NCI-H526 treated with DMSO at 0.1 percent for 48 hours (cell line): Measurements from ENCODE around the gene GNG7.
"Not testable (repeated sequence)": the region's sequence is repeated elsewhere in the genome, so short reads cannot be mapped to it uniquely, and the experiment has no call there.

Source experiments
- DNase-seq: peaks from one replicate; lab custom pipeline; 2025; lab: John Stamatoyannopoulos, UW

GNG7 gene

DNA sequence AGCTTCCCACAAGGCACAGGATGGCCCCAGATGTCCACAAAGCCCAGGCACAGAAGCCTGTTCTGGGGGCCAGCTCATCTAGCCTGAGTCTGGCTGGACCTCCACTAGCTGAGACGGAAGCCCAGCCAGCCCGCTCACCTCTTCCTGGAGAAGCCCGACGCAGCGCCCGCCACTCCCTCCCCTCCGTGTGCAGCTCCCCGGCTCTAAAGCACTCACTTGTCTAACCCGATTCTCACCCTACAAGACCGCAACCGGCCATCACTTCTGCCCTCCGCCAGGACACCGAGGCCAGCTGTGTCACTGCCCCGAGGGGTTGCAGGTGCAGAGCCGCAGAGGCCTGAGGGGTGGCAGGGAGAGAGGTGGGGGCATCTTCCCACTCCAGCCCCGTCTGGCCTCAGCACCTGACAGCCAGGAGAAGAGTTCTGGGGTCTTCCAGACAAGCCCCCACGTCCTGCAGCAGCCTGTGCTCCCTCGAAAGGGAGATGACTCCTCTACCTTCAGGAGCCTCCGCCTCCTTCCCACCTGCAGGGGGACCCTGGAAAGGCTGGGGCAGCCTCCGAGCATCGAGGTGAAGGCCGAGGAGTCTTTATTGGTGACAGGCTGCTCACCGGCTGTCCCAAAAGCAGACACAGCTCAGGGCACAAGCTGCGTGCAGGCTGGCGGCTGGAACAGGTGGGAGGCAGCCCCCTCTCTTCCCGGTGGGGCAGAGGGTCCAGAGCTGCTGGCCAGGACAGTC, 24.6 kb upstream of the GNG7 start:
- DNase-seq: no peak

DNA sequence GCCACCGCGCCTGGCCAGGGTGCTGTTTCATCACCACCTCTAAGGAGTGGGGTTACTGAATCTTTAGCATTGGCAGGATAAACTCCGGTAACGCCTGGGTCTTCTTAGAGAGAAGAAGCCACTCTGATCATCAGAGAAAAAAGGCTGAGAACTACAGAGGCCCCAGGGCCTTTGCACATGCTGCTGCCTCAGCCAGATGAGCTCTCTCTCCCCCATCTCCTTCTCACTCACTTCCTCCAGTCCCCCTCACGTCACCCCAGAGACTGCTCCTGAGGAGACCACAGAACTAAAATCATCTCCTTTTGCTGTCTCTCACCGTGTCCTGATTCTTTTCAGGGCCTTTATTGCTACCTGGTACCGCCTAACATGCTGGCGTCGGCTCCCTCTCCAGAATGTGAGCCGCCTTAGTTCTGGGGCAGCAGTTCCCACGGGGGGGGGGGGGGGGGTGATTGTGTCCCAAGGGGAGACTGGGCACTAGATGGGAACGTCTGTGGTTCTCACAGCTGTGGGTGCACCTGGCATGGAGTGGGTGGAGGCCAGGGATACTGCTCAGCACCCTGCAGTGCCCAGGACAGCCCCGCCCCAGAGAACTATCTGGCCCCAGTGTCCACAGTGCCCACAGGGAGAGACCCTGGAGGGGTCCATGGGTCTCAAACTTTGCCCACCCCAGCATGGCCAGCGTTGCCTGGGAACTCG, 23.8 kb upstream of the GNG7 start:
- no peak for DNase-seq

DNA sequence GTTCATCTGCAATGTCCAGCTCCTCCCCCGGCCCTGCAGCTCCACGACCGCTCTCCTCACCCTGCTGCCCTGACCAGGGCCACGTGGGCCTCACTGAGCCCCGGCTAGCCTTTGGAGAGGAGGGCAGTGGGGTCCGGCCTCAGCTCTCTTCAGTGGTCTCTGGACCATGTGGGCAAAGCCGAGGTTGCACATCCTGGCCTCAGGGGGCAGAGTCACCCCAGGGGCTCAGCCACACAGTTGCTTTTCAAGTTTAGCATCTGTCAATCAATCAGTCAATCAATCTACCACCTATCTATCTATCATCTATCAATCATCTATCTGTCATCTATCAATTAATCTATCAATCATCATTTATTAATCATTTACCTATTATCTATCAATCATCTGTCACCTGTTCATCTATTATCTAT, 21.7 kb upstream of the GNG7 start:
- DNase-seq: no peak

DNA sequence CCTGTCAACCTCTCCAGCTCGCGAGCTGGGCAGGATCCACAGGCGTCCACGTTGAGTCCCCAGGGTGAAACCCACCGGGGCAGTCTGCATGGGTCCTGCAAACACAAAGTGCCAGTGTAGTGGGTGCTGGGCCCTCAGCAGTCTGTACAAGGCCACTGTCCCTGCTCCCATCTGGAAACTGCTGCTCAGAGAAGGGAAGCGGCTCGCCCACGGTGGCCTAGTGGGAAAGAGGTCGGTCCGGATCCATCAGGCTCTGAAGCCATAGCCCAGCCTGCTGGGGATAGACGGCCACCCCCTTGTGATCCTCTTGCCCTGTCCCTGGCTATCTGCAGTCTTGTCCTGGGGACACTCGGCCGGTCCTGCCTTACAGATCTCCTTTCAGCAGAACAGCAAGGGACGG, 21.3 kb upstream of the GNG7 start:
- no peak for DNase-seq

DNA sequence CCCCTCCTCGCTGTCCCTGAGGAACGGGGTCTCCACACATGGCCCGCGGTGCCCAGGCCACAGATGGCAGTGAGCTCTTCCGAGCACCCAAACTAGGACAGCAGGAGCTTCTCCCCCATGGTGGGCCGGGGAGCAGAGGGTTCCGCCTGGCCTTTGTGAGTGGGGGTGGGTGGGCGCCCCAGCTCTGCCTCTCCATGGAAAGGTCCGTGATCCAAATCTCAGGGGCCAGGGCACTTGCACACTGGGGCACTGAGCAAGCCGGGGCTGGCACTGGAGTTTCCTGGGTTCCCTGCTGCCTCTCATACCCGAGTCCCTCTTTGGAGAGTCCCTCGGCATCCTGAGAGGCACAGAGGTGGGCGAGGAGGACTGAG, 20.8 kb upstream of the GNG7 start:
- DNase-seq: no peak

DNA sequence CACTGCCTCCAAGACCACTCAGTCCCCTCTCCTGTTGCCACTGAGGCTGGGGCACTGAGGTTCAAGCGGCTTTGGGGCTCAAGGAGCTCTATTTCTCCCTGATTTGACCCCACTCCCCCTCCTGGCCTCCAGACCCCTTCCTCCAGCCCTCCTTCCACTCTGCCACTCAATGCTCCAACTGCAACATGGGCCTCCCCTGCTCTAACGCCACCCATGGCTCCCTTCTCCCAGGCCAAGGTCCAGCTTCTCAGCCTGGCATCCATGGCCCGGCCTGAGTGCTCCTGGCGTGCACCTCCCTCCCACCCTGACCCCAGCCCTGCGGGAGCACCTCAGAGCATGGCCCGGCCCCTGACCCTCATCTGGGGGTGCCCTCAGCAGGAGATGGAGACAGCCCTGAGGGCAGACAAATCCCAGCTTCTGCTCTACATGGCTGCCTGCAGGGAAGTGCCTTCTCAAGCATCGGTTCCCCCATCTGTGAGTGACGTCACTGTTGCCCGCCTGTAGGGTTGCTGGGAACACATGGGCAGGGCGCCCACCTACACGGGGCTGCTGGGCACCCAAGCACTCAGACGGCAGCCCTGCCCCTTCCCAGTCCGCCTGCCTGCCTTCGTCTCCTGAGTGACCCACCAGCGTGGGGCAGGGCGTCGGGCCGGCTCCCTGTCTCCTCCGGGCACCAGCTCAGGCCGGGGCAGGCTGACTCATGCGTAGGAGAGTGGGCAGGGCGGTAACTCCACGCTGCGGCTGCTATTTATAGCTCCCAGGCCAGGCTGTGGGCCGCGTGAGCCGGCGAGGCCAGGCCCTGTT, 20.2 kb upstream of the GNG7 start:
- no peak for DNase-seq

DNA sequence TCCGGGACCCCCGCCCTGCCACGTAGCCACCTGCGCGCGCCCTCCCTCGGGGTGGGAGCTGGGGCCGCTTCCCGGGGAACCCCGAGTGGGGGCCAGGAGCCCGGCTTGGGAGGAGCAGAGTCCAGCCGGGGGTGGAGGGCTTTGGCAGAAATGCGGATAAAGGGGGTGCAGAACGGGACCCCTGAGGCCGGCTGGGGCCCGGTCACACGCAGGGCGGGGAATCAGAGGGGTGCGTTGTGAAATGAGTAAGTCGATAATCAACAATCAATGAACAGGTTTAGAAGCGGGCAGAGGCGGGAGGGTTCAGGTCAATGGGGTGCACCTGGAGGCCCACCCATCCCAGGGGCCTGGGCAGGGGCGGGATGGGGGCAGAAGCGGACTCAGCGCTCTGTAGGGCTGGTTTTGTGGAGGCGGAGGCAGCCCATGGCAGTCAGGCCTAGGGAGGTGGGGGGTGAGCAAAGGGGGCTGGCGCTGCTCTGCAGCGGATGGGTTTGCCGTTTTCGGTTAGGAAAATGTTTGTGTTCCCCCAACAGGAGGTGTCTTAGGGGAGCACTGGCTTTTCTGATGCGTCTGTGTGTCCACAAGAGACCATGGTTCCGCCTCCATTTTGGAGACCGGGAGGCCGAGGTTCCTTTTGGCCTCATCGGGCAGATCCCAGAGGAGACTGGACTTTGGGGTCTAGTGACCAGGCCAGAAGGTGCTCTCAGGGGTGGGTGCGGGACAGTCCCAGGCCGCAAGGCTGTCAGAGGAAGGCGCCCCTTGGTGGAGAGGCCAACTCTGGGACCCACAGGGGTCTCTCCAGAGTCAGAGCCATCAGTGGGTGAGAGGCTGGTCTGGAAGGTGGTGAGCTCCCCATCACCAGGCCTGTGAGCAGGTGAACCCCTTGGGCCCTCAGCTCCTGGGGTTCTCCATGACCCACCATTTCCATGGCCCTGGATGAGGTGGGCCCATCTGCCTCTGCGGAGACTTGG, 19.4 kb upstream of the GNG7 start:
- no peak for DNase-seq

DNA sequence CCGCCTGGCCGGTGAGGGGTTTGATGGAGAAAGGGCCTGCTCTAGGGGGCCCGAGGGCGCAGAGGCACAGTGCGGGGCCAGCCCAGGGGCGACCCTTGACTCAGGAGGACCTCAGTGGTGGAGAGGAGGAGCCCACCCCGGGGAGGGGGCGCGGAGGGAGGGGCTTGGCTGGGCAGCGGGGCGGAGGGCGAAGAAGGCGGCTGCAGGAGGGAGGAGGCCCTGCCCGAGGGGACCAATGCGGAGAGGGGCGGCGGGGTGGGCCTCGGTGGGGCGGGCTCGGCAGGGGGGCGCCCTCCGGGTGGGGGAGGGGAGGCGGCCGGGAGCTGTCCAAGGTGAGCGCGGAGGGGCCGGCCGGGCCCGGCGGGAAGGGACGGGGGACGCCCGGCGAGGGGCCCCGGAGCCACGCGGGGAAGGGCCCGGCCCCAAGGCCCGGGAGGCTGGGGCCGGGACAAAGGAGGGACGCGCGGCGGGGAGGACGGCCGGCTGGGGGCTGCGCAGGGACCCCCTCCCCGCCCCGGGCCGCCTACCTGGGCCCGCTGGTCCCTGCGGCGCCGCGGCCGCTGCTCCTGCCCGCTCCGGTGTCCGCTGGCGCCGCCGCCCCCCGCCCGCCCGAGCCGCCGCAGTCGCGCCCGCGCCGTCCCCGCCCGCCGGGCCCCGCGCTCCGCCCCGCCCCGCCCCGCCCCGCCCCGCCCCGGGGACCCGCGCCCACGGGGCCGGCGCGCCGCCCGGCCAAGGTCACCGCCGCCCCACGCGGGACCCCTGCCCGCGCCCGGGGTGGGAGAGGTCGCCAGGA, 18.5 kb upstream of the GNG7 start, which contains the start of gene DIRAS1:
DIRAS1 (minus strand) TSS at position 596 of the 793 bp plus-strand sequence. CDS start 3,566 bp downstream, outside the sequence.
- no peak for DNase-seq

DNA sequence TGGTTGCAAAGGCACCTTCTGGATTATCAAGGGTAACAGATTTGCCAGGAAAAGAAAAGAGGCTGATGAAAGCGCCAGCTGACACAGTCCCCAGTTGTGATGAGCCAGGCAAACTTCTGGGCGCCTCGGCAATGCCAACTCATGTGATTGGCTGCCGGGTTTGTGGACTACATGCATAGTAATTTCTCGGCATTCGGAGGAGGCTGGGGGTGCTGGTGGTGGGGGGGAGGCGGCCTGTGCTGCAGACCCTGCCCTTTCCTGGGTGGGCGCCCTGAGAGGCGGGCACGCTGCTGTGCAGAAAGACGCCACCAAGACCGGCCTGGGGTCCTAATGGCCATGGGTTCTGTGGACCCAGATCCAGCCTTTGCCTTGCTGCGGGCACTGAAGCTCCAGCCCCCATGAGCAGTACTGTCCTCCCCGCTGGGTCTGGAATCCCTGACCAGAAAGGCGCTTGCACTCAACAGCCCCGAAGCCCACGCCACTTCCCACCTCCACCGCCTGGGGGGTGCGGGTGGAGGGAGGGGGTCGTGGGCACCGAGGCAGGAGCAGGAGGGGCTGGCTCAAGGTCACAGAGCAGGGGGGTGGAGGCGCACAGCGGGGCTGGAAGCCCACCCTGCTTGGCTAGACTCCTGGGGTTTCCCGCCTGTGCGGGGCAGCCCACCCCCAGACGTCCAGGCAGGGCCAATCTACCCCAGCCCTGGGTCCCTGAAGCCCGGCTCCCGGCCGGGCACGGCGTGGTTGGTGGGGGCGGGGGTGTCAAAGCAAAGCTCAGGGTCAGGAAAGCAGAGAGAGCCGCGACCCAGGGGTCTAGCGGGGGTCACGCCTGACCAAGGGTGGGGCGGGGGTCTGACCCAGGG, 17.7 kb upstream of the GNG7 start:
- DNase-seq: no peak

DNA sequence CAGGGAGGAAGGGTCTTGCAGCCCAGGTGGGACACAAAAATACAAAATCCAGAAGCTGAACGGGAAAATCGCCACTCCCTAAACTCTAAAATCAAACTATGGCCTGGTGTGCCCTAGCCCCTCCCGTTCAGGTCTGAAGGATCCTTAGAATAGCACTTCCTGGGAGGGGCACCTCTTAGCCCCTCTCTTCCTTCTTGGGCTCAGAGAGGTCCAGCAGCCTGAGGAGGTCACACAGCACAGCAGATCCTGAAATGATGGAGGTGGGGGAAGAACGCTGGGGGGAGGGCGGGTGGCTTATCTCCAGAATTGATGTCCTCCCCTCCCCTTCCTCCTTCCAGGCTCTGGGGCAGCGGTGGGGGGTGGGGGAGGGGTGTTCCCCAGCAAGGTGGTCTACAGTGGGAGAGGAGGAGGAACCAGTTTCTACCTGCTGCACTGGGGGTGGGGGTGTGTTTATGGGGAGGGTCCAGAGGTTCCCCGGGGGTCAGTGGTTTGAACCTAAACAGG, 16.8 kb upstream of the GNG7 start:
- DNase-seq: no peak

DNA sequence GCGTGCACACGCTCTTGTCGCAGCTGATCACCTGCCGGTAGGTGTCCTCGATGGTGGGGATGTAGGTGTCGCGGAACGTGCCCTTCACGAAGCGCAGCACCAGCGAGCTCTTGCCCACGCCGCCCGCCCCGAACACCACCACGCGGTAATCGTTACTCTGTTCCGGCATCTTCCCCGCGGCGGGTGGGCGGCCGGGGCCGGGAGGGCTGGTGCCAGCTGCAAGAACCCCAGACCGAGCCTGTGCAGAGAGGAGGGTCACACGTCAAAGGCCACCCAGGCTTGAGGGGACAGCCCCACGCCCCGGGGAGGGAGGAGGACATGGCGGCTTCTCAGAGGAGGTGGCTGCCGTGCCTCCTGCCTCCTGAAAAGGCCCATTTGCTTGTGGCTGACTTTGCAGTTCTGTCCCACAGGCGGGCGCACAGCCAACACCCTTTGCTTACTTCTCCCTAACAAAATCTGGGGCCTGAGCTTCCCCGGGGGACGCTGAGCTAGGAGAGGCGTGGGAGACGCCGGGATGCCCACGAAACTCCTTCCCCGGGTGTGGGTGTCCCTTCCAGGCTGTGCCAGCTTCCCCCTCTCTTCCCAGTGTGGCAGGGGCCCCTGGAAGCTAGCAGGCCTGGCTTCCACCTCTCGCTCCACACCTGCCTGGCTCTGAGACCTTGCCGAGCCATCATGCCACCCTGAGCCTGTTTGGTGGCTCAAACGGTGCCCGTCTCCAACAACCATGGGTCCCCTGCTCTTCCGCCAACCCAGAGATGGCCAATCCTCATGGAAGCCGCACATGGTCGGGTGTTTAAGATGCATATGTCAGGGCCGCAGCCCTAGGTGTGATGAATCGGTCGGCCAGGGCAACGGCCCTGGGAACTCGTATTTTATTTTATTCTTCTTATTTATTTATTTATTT, 15.4 kb upstream of the GNG7 start:
- no peak for DNase-seq

DNA sequence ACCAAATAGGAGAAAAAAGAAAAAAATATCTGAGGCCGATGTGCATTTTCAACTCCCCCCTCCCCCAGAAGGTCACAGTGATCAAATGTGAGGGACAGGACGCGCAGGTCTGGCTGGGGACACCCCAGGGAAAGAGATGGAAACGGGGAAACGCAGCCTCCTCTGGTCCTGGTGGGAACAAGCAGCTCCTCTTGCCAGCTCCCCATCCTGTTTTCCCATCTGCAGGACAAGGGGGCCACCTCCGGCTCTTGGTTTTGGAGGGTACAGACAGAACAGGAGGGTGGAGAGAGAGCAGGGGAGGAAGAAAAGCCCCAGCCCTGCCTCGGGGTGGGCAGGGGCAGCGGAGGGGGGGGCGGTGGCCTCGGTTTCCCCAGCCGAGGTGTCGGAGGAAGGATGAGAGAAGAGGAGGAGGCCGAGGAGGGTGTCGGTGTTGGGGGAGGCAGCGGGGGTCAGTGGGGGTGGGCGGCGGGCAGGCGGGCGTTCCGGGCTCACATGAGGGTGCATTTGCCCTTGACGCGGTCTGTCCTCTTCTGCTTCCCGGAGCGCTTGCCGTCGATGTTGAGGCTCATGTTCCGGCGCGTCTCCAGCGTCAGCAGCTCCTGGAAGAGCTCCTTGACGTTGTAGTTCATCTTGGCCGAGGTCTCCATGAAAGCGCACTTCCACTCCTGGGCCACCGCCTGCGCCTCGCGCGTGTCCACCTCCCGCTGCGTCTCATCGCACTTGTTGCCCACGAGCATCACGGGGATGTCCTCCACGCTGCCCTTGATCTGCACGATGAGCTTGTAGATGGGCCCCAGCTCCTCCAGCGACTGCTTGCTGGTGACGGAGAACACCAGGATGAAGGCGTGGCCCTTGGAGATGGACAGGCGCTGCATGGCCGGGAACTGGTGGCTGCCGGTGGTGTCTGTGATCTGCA, 14.5 kb upstream of the GNG7 start:
- no peak for DNase-seq

DNA sequence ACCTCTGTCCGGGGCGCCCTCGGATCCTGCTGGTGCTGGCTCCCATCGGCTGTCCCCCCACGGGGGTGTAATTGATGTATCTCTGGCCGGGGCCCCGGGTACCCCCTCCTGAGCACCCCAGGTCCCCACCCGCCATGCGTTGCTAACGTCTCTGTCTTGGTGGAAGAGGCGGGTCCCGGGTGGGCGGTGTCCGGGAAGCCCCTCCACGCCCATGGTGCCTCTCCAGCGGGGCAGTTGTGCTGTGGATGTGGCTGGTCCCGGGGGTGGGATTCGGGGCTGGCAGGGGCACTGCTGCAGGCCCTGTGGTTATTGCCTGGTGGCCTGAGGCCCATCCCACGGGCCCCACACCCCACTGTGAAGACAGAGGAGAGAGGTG, 13.8 kb upstream of the GNG7 start:
- no peak for DNase-seq

DNA sequence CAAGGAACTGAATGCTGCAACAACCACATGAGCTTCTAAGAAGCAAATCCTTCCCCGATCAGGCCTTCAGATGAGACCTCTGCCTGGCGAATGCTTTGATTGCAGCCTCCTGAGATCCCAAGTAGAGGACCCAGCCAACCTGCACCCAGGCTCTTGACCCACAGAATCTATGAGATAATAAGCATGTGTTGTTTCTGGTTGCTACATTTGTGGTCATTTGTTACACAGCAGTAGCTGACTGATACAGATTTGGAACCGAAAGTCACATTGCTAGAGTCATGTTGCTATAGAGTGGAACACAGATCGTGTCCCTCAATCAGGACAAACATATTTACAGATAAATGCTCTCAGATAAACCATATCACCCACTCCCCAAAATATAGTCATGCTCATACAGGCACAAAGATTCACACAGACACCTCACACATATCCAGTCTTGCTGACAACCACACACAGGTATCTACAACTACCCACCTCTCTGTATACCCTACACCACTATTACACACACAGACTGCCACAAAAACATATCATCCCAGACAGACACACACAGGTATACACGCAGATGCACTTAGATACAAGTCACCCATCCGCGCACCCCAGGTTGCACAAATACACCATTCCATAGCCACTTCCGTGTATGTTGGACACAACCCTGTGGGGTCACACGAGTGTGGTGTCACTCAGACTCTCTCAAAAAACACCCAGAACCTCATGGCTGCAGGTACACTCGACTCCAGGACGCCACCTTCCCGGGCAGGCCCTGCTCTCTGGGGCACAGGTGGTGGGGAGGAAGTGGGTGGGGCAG, 13.2 kb upstream of the GNG7 start:
- no peak for DNase-seq

DNA sequence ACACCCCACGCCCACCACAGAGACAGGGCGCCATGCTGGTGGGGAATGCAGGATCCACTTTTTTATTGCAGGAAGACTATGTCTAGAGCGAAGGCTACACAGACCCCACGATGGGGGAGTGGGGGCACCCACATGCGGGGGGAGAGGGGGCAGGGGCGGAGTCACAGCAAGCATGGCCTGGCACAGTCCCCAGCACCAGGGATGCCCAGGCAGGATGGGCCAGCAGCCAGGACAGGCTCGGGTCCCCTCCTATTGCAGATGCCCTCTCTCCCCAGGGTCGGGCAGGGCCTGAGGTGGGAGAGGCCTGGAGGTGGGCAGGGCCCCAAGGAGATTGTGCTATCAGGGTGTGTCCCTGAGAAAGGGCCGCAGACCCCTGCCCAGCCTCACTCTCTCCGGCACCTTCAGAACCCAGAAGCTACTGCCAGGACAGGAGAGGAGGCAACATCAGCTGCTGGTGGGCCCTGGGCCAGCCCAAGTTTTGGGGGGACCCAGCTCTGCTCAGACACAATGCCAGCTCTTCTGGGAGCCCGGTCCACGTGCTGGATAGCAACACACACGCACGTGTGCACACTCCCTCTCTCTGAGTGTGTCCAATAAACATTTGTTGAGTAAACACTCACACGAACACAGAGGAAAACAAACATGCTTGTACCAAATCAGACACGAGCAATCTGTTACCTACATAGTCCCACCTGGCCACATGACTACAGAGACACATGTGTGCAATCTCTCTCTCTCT, 12.2 kb upstream of the GNG7 start:
- DNase-seq: no peak

DNA sequence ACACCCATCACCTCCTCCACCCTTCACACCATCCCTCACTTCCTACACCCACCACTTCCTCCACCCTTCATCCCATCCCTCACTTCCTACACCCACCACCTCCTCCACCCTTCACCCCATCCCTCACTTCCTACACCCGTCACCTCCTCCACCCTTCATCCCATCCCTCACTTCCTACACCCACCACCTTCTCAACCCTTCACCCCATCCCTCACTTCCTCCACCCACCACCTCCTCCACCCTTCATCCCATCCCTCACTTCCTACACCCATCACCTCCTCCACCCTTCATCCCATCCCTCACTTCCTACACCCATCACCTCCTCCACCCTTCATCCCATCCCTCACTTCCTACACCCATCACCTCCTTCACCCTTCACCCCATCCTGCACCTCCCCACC, 11.6 kb upstream of the GNG7 start:
- not testable (repeated sequence) for DNase-seq
